Fibroblast of lung (primary cell): ENCODE results near the gene TANC1.

ENCODE experiments used
- EZH2 ChIP-seq: IDR thresholded peaks from 2 replicates; pipeline ENCODE4 v1.5.1; 2012; ENCODE audit warnings: low read length, control low read depth, mild to moderate bottlenecking; ENCODE audit errors: missing control alignments
- TF ChIP-seq, protein P1 (sequence below), 2 donors: IDR thresholded peaks in 1 of 2; conservative IDR thresholded peaks in 1 of 2; 1 replicate in 1 of 2; 2 replicates in 1 of 2; pipeline ENCODE4 v1.5.1; 2011 to 2012; ENCODE audit warnings: low read length in 2 of 2, control low read depth in 1 of 2, inconsistent platforms in 1 of 2, low read depth in 1 of 2, mild to moderate bottlenecking in 1 of 2

DNA sequence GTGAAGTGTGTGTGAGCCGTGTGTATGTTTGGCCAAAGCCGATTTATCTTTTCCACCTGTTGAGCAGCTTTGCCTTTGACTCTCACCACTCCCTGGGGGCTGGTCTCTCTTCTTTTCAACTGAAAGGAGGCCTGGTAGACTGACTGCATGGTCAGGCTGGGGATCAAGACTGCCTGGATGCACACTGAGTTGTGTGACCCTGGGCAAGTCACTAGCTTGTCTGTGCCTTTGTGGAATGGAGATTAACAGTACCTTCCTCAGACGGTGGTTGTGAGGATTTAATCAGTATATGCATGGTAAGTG, 85.5 kb downstream of the TANC1 start:
- TF ChIP-seq, protein P1, sequence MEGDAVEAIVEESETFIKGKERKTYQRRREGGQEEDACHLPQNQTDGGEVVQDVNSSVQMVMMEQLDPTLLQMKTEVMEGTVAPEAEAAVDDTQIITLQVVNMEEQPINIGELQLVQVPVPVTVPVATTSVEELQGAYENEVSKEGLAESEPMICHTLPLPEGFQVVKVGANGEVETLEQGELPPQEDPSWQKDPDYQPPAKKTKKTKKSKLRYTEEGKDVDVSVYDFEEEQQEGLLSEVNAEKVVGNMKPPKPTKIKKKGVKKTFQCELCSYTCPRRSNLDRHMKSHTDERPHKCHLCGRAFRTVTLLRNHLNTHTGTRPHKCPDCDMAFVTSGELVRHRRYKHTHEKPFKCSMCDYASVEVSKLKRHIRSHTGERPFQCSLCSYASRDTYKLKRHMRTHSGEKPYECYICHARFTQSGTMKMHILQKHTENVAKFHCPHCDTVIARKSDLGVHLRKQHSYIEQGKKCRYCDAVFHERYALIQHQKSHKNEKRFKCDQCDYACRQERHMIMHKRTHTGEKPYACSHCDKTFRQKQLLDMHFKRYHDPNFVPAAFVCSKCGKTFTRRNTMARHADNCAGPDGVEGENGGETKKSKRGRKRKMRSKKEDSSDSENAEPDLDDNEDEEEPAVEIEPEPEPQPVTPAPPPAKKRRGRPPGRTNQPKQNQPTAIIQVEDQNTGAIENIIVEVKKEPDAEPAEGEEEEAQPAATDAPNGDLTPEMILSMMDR (conservative IDR thresholded peaks at IDR 0.05 in 1 of 2, IDR thresholded peaks at IDR 0.05 in 1 of 2; ENCODE audit: low read depth in 1 of 2, low read length in 2 of 2): no peak
- TF ChIP-seq EZH2: no peak
